Hematopoietic multipotent progenitor cell treated with erythropoietin and hydrocortisone succinate and interleukin-3 and kit ligand, for 8 days (in vitro differentiated cells): Measurements from ENCODE around the gene BBS2.

Experiments
- DNase-seq: peaks from one replicate; pipeline ENCODE4 v3.0.0-alpha.2; 2015

BBS2 gene

GRCh38 chr16:56519459-56520250 is at the start of gene BBS2:
Gene BBS2 (minus strand): TSS chr16:56520024. CDS start chr16:56519862, 162 bp downstream.
- DNase-seq: peak; percentile 88

GRCh38 chr16:56564793-56565477 is 45.1 kb upstream of the BBS2 start, which contains the start of gene MT4:
Gene MT4 (plus strand): TSS chr16:56565073. CDS start chr16:56565129, 56 bp downstream.
- no peak for DNase-seq

- no peak for DNase-seq
These were observed 41.3 kb upstream of the BBS2 start for GRCh38 chr16:56561126-56561525.

- DNase-seq: no peak
These were observed 40.6 kb upstream of the BBS2 start for GRCh38 chr16:56560447-56560846.

- DNase-seq: no peak
These were observed 39.3 kb upstream of the BBS2 start for GRCh38 chr16:56559109-56559508.

- DNase-seq: no peak
These were observed 38.4 kb upstream of the BBS2 start for GRCh38 chr16:56558024-56558747.

- no peak for DNase-seq
These were observed 34.6 kb upstream of the BBS2 start for GRCh38 chr16:56554441-56554840.

GRCh38 chr16:56551796-56552738 is 32.2 kb upstream of the BBS2 start:
- DNase-seq: no peak

- DNase-seq: no peak
These were observed 30.0 kb upstream of the BBS2 start for GRCh38 chr16:56549744-56550385.

GRCh38 chr16:56549161-56549560 is 29.3 kb upstream of the BBS2 start:
- DNase-seq: no peak

- no peak for DNase-seq
These were observed 28.2 kb upstream of the BBS2 start for GRCh38 chr16:56547949-56548567.

GRCh38 chr16:56547120-56547948 is 27.5 kb upstream of the BBS2 start:
- no peak for DNase-seq

GRCh38 chr16:56542039-56542438 is 22.2 kb upstream of the BBS2 start:
- DNase-seq: no peak

GRCh38 chr16:56539656-56540055 is 19.8 kb upstream of the BBS2 start:
- DNase-seq: no peak

- DNase-seq: no peak
These were observed 18.5 kb upstream of the BBS2 start for GRCh38 chr16:56538331-56538730.

- DNase-seq: no peak
These were observed 15.1 kb upstream of the BBS2 start for GRCh38 chr16:56534847-56535383.

- DNase-seq: no peak
These were observed 12.9 kb upstream of the BBS2 start for GRCh38 chr16:56532714-56533113.

GRCh38 chr16:56530872-56531271 is 11.0 kb upstream of the BBS2 start:
- DNase-seq: no peak

- no peak for DNase-seq
These were observed 5.4 kb upstream of the BBS2 start for GRCh38 chr16:56525236-56525635.

GRCh38 chr16:56520251-56520577 is 390 bp upstream of the BBS2 start:
- no peak for DNase-seq
